Airway epithelial cell (primary cell): ENCODE results near the gene CAGE1. TPM values are rescaled to one million over a fixed set of nuclear protein-coding genes. Genes with fewer than 3 reads are reported as not detected.

ENCODE experiments used
- total RNA-seq: library from RNA; depleted of rRNA; stranded (reverse); fragments of >200 nt; gene quantifications from 2 replicates; pipeline ENCODE4 v1.2.3, GENCODE V29; 2015

The CAGE1 gene
- 0.07 and 0.37 TPM in 2 replicates for total RNA-seq

GRCh38 chr6:7389451-7390225 is at the start of gene CAGE1, which contains the start of gene RIOK1:
CAGE1 (minus strand) TSS chr6:7389742; CDS start chr6:7387173, 2,569 bp downstream.
RIOK1 (plus strand) TSS chr6:7389808; CDS start chr6:7390003, 195 bp downstream.

GRCh38 chr6:7312616-7313504 is 76.7 kb downstream of the CAGE1 start, which contains the start of gene SSR1:
SSR1 (minus strand) TSS chr6:7313199; CDS start chr6:7313120, 79 bp downstream.

Other genes starting within 250 kb of the CAGE1 start
- gene SSR1, start 76.5 kb downstream of the CAGE1 start, total RNA-seq = 71.0 and 71.4 TPM in 2 replicates
- 12.5 and 14.1 TPM in 2 replicates for gene RIOK1, start 66 bp upstream of the CAGE1 start, total RNA-seq
- 585 and 745 TPM in 2 replicates for gene DSP, start 151.9 kb upstream of the CAGE1 start, total RNA-seq
- 5.8 and 7.6 TPM in 2 replicates for gene SNRNP48, start 200.5 kb upstream of the CAGE1 start, total RNA-seq